ENCODE measurements around the gene ATM.

Gene ATM

GRCh38 chr11:108220721-108221336, 2.0 kb upstream of the ATM start:
- no peak for DNase-seq
- Histone ChIP-seq H3K9me3 (ENCODE audit: control insufficient read depth, low read length) (no peaks in the 10 kb centered on the region), H3K4me1 (ENCODE audit: control insufficient read depth, insufficient read depth, low read length, poor library complexity, severe bottlenecking) (peaks cover 23% of the 10 kb centered on the region), H3K27me3 (replicated peaks; ENCODE audit: control insufficient read depth, insufficient read depth, low read length, poor library complexity, severe bottlenecking) (no peaks in the 10 kb centered on the region), H3K4me3 (ENCODE audit: insufficient read depth, low read depth, low read length, poor library complexity, severe bottlenecking) (peak overlapping the region; percentile 81), H3K27ac (ENCODE audit: insufficient read depth, low read length, poor library complexity, severe bottlenecking) (peak overlapping the region; percentile 99), H3K36me3 (ENCODE audit: control insufficient read depth, insufficient read depth, low read length) (no peaks in the 10 kb centered on the region)

DNA sequence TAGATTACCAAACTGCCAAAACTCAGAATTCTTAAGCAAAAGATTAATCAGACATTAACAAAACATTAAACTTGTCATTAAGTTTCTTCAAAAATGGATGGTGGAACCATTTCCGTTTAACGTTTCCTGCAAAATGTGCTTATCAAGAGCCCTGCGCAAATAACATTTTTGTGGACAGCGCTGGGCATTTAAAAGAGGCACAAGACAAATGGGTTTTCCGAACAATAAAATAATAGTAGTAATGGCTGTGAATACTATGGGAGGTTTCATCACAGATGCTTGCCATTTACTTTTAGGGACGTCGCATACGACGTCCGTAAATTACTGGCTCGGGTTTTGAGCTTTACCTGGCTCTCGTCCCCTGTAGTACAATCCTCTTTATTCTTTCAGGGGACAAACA, 1.5 kb upstream of the ATM start:
- Histone ChIP-seq H3K27me3 (replicated peaks; ENCODE audit: control insufficient read depth, insufficient read depth, low read length, poor library complexity, severe bottlenecking) (no peaks in the 10 kb centered on the region), H3K9me3 (ENCODE audit: control insufficient read depth, low read length) (no peaks in the 10 kb centered on the region), H3K4me3 (ENCODE audit: insufficient read depth, low read depth, low read length, poor library complexity, severe bottlenecking) (peak overlapping the region; percentile 81), H3K27ac (ENCODE audit: insufficient read depth, low read length, poor library complexity, severe bottlenecking) (peak overlapping the region; percentile 99), H3K36me3 (ENCODE audit: control insufficient read depth, insufficient read depth, low read length) (no peaks in the 10 kb centered on the region), H3K4me1 (ENCODE audit: control insufficient read depth, insufficient read depth, low read length, poor library complexity, severe bottlenecking) (peaks cover 24% of the 10 kb centered on the region)
- no peak for DNase-seq

GRCh38 chr11:108221911-108222573, 825 bp upstream of the ATM start:
- Histone ChIP-seq H3K27me3 (replicated peaks; ENCODE audit: control insufficient read depth, insufficient read depth, low read length, poor library complexity, severe bottlenecking) (no peaks in the 10 kb centered on the region), H3K4me1 (ENCODE audit: control insufficient read depth, insufficient read depth, low read length, poor library complexity, severe bottlenecking) (peaks cover 20% of the 10 kb centered on the region), H3K4me3 (ENCODE audit: insufficient read depth, low read depth, low read length, poor library complexity, severe bottlenecking) (peak overlapping the region; percentile 81), H3K36me3 (ENCODE audit: control insufficient read depth, insufficient read depth, low read length) (no peaks in the 10 kb centered on the region), H3K9me3 (ENCODE audit: control insufficient read depth, low read length) (no peaks in the 10 kb centered on the region), H3K27ac (ENCODE audit: insufficient read depth, low read length, poor library complexity, severe bottlenecking) (peak overlapping the region; percentile 99)
- DNase-seq: peak in 2 of 3 donors; percentile 29 to 41

GRCh38 chr11:108223348-108224149, 682 bp downstream of the ATM start:
- peaks cover 20% of the 10 kb centered on the region for H3K4me1 ChIP-seq (ENCODE audit: control insufficient read depth, insufficient read depth, low read length, poor library complexity, severe bottlenecking)
- H3K36me3 ChIP-seq (ENCODE audit: control insufficient read depth, insufficient read depth, low read length): peaks cover 5% of the 10 kb centered on the region
- H3K27ac ChIP-seq (ENCODE audit: insufficient read depth, low read length, poor library complexity, severe bottlenecking): peak overlapping the region; percentile 99
- peak overlapping the region; percentile 67 for H3K4me3 ChIP-seq (ENCODE audit: insufficient read depth, low read depth, low read length, poor library complexity, severe bottlenecking)
- H3K27me3 ChIP-seq (replicated peaks; ENCODE audit: control insufficient read depth, insufficient read depth, low read length, poor library complexity, severe bottlenecking): no peaks in the 10 kb centered on the region
- H3K9me3 ChIP-seq (ENCODE audit: control insufficient read depth, low read length): no peaks in the 10 kb centered on the region
- no peak for DNase-seq

- H3K9me3 ChIP-seq (ENCODE audit: control insufficient read depth, low read length): no peaks in the 10 kb centered on the region
- DNase-seq: no peak
- no peaks in the 10 kb centered on the region for H3K27me3 ChIP-seq (replicated peaks; ENCODE audit: control insufficient read depth, insufficient read depth, low read length, poor library complexity, severe bottlenecking)
- peak overlapping the region; percentile 67 for H3K4me3 ChIP-seq (ENCODE audit: insufficient read depth, low read depth, low read length, poor library complexity, severe bottlenecking)
- H3K27ac ChIP-seq (ENCODE audit: insufficient read depth, low read length, poor library complexity, severe bottlenecking): peak overlapping the region; percentile 99
- H3K36me3 ChIP-seq (ENCODE audit: control insufficient read depth, insufficient read depth, low read length): peaks cover 9% of the 10 kb centered on the region
- H3K4me1 ChIP-seq (ENCODE audit: control insufficient read depth, insufficient read depth, low read length, poor library complexity, severe bottlenecking): peaks cover 18% of the 10 kb centered on the region
These were observed 1.5 kb downstream of the ATM start for GRCh38 chr11:108224366-108224765.

- peaks cover 16% of the 10 kb centered on the region for H3K4me1 ChIP-seq (ENCODE audit: control insufficient read depth, insufficient read depth, low read length, poor library complexity, severe bottlenecking)
- H3K4me3 ChIP-seq (ENCODE audit: insufficient read depth, low read depth, low read length, poor library complexity, severe bottlenecking): peak overlapping the region; percentile 67
- peak overlapping the region; percentile 99 for H3K27ac ChIP-seq (ENCODE audit: insufficient read depth, low read length, poor library complexity, severe bottlenecking)
- no peaks in the 10 kb centered on the region for H3K9me3 ChIP-seq (ENCODE audit: control insufficient read depth, low read length)
- peaks cover 16% of the 10 kb centered on the region for H3K36me3 ChIP-seq (ENCODE audit: control insufficient read depth, insufficient read depth, low read length)
- DNase-seq: no peak
- no peaks in the 10 kb centered on the region for H3K27me3 ChIP-seq (replicated peaks; ENCODE audit: control insufficient read depth, insufficient read depth, low read length, poor library complexity, severe bottlenecking)
These were observed 2.3 kb downstream of the ATM start for GRCh38 chr11:108224911-108225786.

DNA sequence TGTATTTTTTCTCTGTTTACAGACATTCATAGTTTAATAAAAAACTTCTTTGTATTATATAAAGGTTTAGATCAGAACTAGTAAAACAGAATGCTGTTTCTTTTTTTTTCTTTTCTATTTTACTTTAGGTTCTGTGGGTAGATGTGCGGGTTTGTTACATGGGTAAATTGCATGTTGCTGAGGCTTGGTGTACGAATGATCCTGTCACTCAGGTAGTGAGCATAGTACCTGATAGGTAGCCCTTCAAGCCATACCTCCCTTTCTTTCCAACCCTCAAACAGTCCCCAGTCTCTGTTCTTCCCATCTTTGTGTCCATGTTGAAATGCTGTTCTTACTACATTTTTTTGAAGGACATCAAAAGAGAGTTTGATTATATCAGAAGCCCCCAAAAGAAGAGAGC, 3.2 kb downstream of the ATM start:
- H3K27ac ChIP-seq (ENCODE audit: insufficient read depth, low read length, poor library complexity, severe bottlenecking): peak overlapping the region; percentile 99
- H3K27me3 ChIP-seq (replicated peaks; ENCODE audit: control insufficient read depth, insufficient read depth, low read length, poor library complexity, severe bottlenecking): no peaks in the 10 kb centered on the region
- no peaks in the 10 kb centered on the region for H3K9me3 ChIP-seq (ENCODE audit: control insufficient read depth, low read length)
- peaks cover 25% of the 10 kb centered on the region for H3K36me3 ChIP-seq (ENCODE audit: control insufficient read depth, insufficient read depth, low read length)
- peaks cover 16% of the 10 kb centered on the region for H3K4me1 ChIP-seq (ENCODE audit: control insufficient read depth, insufficient read depth, low read length, poor library complexity, severe bottlenecking)
- DNase-seq: no peak
- H3K4me3 ChIP-seq (ENCODE audit: insufficient read depth, low read depth, low read length, poor library complexity, severe bottlenecking): peak overlapping the region; percentile 40

- H3K4me3 ChIP-seq (ENCODE audit: insufficient read depth, low read depth, low read length, poor library complexity, severe bottlenecking): no peak overlapping the region
- no peaks in the 10 kb centered on the region for H3K27me3 ChIP-seq (replicated peaks; ENCODE audit: control insufficient read depth, insufficient read depth, low read length, poor library complexity, severe bottlenecking)
- no peak for DNase-seq
- no peaks in the 10 kb centered on the region for H3K9me3 ChIP-seq (ENCODE audit: control insufficient read depth, low read length)
- peaks cover 43% of the 10 kb centered on the region for H3K36me3 ChIP-seq (ENCODE audit: control insufficient read depth, insufficient read depth, low read length)
- H3K4me1 ChIP-seq (ENCODE audit: control insufficient read depth, insufficient read depth, low read length, poor library complexity, severe bottlenecking): peaks cover 19% of the 10 kb centered on the region
- no peak overlapping the region for H3K27ac ChIP-seq (ENCODE audit: insufficient read depth, low read length, poor library complexity, severe bottlenecking)
These were observed 5.4 kb downstream of the ATM start for GRCh38 chr11:108228251-108228650.

GRCh38 chr11:108233277-108233945, 10.5 kb downstream of the ATM start:
- no peaks in the 10 kb centered on the region for H3K27me3 ChIP-seq (replicated peaks; ENCODE audit: control insufficient read depth, insufficient read depth, low read length, poor library complexity, severe bottlenecking)
- H3K36me3 ChIP-seq (ENCODE audit: control insufficient read depth, insufficient read depth, low read length): peaks cover 45% of the 10 kb centered on the region
- H3K27ac ChIP-seq (ENCODE audit: insufficient read depth, low read length, poor library complexity, severe bottlenecking): no peak overlapping the region
- H3K4me1 ChIP-seq (ENCODE audit: control insufficient read depth, insufficient read depth, low read length, poor library complexity, severe bottlenecking): peaks cover 42% of the 10 kb centered on the region
- no peak for DNase-seq
- H3K9me3 ChIP-seq (ENCODE audit: control insufficient read depth, low read length): no peaks in the 10 kb centered on the region
- H3K4me3 ChIP-seq (ENCODE audit: insufficient read depth, low read depth, low read length, poor library complexity, severe bottlenecking): no peak overlapping the region
